Astrocyte of the cerebellum (primary cell): ENCODE results near the gene CDC42SE1.
A peak's percentile ranks its signal among the peaks of the same experiment; 100 is the strongest.

ENCODE experiments used
- DNase-seq: peaks from one replicate; pipeline ENCODE4 v3.0.0-alpha.2; 2011; ENCODE audit warnings: low read depth
- H3K4me3 ChIP-seq: 2 replicates; pipeline ENCODE4 v1.5.1; 2011; ENCODE audit warnings: mild to moderate bottlenecking, low read depth, low read length, moderate library complexity
- CTCF ChIP-seq: IDR thresholded peaks from 2 replicates; pipeline ENCODE4 v1.5.1; 2012; ENCODE audit warnings: low read length, low read depth, moderate library complexity, mild to moderate bottlenecking; ENCODE audit errors: missing control alignments
- in situ Hi-C: cut with HindIII; loops from 2 replicates; pipeline ENCODE4 v1.10.0; 2017; ENCODE audit warnings: low sequenced_read_pairs

The CDC42SE1 gene

DNA sequence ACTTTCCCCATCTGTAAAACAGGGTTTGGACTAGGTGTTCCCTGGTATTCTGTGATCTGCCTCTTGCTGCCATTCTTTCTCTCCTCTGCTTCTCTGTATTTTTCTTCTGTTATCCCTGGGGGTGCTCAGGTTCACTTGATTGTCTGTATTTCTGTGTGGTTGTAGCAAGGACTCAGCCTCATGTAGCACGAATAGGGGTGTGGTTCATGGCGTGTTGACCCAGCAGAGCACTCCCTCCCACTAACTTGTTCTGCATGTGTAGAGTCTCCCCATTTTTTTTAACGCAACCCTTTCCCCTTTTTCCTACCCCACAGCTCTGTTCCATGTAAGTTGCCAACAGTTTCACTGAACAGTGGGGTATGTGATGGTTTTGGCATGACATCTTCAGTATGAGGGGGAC lies 24.3 kb downstream of the CDC42SE1 start:
- no peak overlapping the region for H3K4me3 ChIP-seq
- in situ Hi-C loops = no loop called here
- TF ChIP-seq CTCF = no peak
- DNase-seq = no peak

DNA sequence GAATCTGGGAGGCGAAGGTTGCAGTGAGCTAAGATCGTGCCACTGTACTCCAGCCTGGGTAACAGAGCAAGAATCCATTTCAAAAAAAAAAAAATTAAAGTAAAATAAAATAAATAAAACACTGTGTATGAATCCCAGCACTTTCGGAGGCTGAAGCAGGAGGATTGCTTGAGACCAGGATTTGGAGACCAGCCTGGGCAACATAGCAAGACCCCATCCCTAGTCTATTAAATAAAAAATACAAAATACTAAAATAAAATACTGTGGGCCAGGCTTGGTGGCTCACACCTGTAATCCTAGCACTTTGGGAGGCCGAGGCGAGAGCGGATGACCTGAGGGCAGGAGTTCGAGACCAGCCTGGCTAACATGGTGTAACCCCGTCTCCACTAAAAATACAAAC lies 27.3 kb downstream of the CDC42SE1 start:
- no peak for DNase-seq
- H3K4me3 ChIP-seq = no peak overlapping the region
- no peak for TF ChIP-seq CTCF
- in situ Hi-C loops = no loop called here

GRCh38 chr1:151026460-151026859 lies 33.0 kb downstream of the CDC42SE1 start:
- TF ChIP-seq CTCF = no peak
- in situ Hi-C loops = no loop called here
- H3K4me3 ChIP-seq = no peak overlapping the region
- no peak for DNase-seq

DNA sequence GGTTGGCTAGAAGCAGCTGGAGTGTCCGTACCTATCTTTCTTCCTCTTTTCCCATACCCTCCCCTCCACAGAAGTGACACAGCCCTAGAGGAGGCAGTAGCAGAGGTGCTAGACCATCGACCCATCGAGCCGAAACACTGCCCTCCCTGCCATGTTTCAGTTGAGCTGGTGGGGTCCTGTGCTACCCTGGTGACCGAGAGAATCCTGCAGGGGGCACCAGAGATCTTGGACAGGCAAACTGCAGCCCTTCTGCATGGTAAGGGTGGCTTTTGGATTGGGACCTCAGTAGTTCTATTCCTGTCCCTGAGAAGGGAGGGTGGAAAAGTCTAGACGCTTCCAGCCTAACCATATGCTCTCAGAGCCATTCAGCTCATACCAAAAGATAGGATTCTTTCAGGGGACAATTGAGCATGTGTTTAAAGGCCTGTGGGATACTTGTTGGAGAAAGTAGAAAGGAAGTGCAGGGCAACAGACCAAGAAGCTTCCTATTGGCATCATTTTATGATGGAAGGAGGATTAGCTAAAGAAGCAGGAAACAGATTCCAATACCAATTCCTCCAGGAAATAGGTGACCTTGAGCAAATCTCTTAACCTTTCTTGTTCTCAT lies 34.8 kb downstream of the CDC42SE1 start:
- in situ Hi-C loops = no loop called here
- peak; percentile 41 for DNase-seq
- no peak overlapping the region for H3K4me3 ChIP-seq
- peak; percentile 81 for TF ChIP-seq CTCF

- no peak for TF ChIP-seq CTCF
- in situ Hi-C loops = no loop called here
- DNase-seq = no peak
- no peak overlapping the region for H3K4me3 ChIP-seq
Observed at GRCh38 chr1:151013518-151013917, 45.9 kb downstream of the CDC42SE1 start.

DNA sequence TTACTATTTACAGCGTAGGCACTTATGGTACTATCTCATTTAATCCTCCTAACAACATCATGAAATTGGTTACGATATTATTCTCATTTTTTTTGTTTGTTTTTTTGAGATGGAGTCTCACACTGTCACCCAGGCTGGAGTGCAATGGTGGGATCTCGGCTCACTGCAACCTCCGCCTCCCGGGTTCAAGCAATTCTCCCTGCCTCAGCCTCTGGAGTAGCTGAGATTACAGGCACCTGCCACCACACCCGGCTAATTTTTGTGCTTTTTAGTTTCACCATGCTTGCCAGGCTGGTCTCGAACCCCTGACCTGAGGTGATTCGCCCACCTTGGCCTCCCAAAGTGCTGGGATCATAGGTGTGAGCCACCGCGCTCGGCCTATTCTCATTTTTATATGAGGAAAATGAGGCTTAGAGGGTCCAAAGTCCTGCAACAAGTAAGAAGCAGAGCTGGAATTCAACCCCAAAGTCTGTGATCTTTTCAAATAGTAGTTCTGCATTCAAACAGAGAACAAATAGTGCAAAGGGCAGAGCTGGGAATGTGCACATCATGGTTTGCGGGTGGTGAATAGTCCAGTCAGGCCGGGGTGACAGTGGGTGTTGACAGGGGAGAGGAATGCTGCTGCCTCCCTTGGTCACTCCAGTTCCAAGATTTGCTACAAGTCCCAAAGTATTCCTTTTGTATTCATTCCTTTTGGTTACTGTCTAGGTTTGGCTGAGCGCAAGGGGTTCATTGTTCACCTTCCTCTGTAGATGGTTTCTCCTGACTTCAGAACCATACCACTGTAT lies 46.5 kb downstream of the CDC42SE1 start:
- DNase-seq = no peak
- in situ Hi-C loops = no loop called here
- TF ChIP-seq CTCF = no peak
- H3K4me3 ChIP-seq = no peak overlapping the region
